Endothelial cell of umbilical vein (primary cell): Measurements from ENCODE around the gene LCN6. TPM values are rescaled to one million over a fixed set of nuclear protein-coding genes. Genes with fewer than 3 reads are reported as not detected.
"Not testable (repeated sequence)": the region's sequence is repeated elsewhere in the genome, so short reads cannot be mapped to it uniquely, and the experiment has no call there.

Experiments used
- BruUV-seq: library from RNA; stranded (reverse); fragments of 400-500 nt; replicated peaks from 2 replicates; lab custom pipeline; 2021; lab: Mats Ljungman, UMichigan
- CTCF ChIA-PET: fragments of 300-600, 350-600 bp; sonication (Branson Sonifier 250); formaldehyde crosslinking; loops from one replicate; lab custom pipeline; 2021; ENCODE audit warnings: antibody characterized with exemption, inconsistent platforms; lab: Charles Lee
- POLR2A ChIA-PET: fragments of 300-600, 350-600 bp; sonication (Branson Sonifier 250); formaldehyde crosslinking; loops from one replicate; lab custom pipeline; 2021; ENCODE audit warnings: antibody characterized with exemption, inconsistent platforms; lab: Charles Lee
- DNase-seq: peaks from one replicate; pipeline ENCODE4 v3.0.0-alpha.2; 2011; ENCODE audit warnings: low read depth, low spot score
- FAIRE-seq: peaks from 2 replicates; lab custom pipeline; 2011; peaks lifted over from hg19 to GRCh38; lab: Jason Lieb, UNC
- H2AFZ ChIP-seq: 2 replicates; pipeline ENCODE4 v1.6.0; 2012; ENCODE audit warnings: low read depth, low read length, control low read depth, inconsistent platforms
- H3K27ac ChIP-seq: 2 replicates; pipeline ENCODE4 v1.5.1; 2011; ENCODE audit warnings: low read depth, mild to moderate bottlenecking, control low read depth, low read length, moderate library complexity; ENCODE audit not compliant: insufficient read depth
- H3K27me3 ChIP-seq, 2 experiments: 2 replicates each; pipeline versions ENCODE4 v1.6.0 to v1.6.1; 2011; ENCODE audit warnings: low read length in 2 of 2, mixed read lengths in 1 of 2; ENCODE audit not compliant: control insufficient read depth in 2 of 2, insufficient read depth in 2 of 2
- H3K36me3 ChIP-seq, 2 experiments: 2 replicates in 1 of 2; 3 replicates in 1 of 2; pipeline ENCODE4 v1.5.1; 2011; ENCODE audit warnings: low read length in 2 of 2, mild to moderate bottlenecking in 1 of 2, moderate library complexity in 1 of 2; ENCODE audit not compliant: control insufficient read depth in 2 of 2, insufficient read depth in 2 of 2; ENCODE audit errors: extremely low read depth in 1 of 2
- H3K4me1 ChIP-seq: 3 replicates; pipeline ENCODE4 v1.5.1; 2011; ENCODE audit warnings: mild to moderate bottlenecking, low read length; ENCODE audit not compliant: control insufficient read depth, insufficient read depth; ENCODE audit errors: extremely low read depth
- H3K4me2 ChIP-seq: 2 replicates; pipeline ENCODE4 v1.6.1; 2011; ENCODE audit warnings: low read length, control low read depth, mixed read lengths; ENCODE audit not compliant: insufficient read depth
- H3K4me3 ChIP-seq, 3 experiments: fragments of 200-600 bp in 1 of 3; sonication (generic), shearing (Covaris generic) in 1 of 3; replicated peaks in 1 of 3; 2 replicates each; pipeline ENCODE4 v1.5.1; 2011 to 2016; ENCODE audit warnings: control low read depth in 3 of 3, low read length in 3 of 3, mild to moderate bottlenecking in 2 of 3, inconsistent platforms in 1 of 3, low read depth in 1 of 3, moderate library complexity in 1 of 3; ENCODE audit not compliant: insufficient read depth in 1 of 3
- H3K79me2 ChIP-seq: 2 replicates; pipeline ENCODE4 v1.6.0; 2012; ENCODE audit warnings: low read length, inconsistent platforms; ENCODE audit not compliant: control insufficient read depth, insufficient read depth
- H3K9ac ChIP-seq: replicated peaks from 2 replicates; pipeline ENCODE3; 2011; ENCODE audit warnings: low read length, control low read depth; ENCODE audit not compliant: insufficient read depth; ENCODE audit errors: extremely low read depth
- H3K9me1 ChIP-seq: replicated peaks from 3 replicates; pipeline ENCODE4 v1.6.0; 2011; ENCODE audit warnings: mild to moderate bottlenecking, low read length; ENCODE audit not compliant: control insufficient read depth, insufficient read depth; ENCODE audit errors: extremely low read depth
- H3K9me3 ChIP-seq: replicated peaks from 2 replicates; pipeline ENCODE4 v1.5.1; 2012; ENCODE audit warnings: low read length, inconsistent platforms; ENCODE audit not compliant: control insufficient read depth, insufficient read depth
- H4K20me1 ChIP-seq: replicated peaks from 2 replicates; pipeline ENCODE3; 2011; ENCODE audit warnings: mild to moderate bottlenecking, low read length; ENCODE audit not compliant: control insufficient read depth, insufficient read depth; ENCODE audit errors: extremely low read depth
- CTCF ChIP-seq, 2 donors: IDR thresholded peaks; 1 replicate in 1 of 2; 2 replicates in 1 of 2; pipeline ENCODE4 v1.5.1; 2011; ENCODE audit warnings: low read length in 2 of 2, mild to moderate bottlenecking in 2 of 2, moderate library complexity in 2 of 2, control low read depth in 1 of 2, inconsistent platforms in 1 of 2, low read depth in 1 of 2; ENCODE audit not compliant: insufficient read depth in 1 of 2; ENCODE audit errors: extremely low read depth in 1 of 2
- FOS ChIP-seq: IDR thresholded peaks from 2 replicates; pipeline ENCODE4 v1.6.1; 2011; ENCODE audit warnings: mild to moderate bottlenecking, low read length, moderate library complexity, borderline replicate concordance; ENCODE audit not compliant: insufficient read depth
- JUN ChIP-seq: IDR thresholded peaks from 2 replicates; pipeline ENCODE4 v1.6.1; 2011; ENCODE audit warnings: borderline replicate concordance, low read depth; ENCODE audit not compliant: insufficient read length, insufficient read depth
- MYC ChIP-seq: IDR thresholded peaks from one replicate; pipeline ENCODE4 v1.6.1; 2011; ENCODE audit warnings: mild to moderate bottlenecking, low read depth, low read length
- POLR2AphosphoS5 ChIP-seq: IDR thresholded peaks from 2 replicates; pipeline ENCODE4 v1.6.1; 2012; ENCODE audit warnings: low read depth, mild to moderate bottlenecking, control low read depth, low read length, moderate library complexity; ENCODE audit not compliant: insufficient read depth
- dilution Hi-C: fragments of 300-500 bp; cut with MboI; formaldehyde crosslinking; loops from one replicate; pipeline ENCODE4 v1.15.0; 2019; ENCODE audit warnings: low sequenced_read_pairs; ENCODE audit not compliant: extremely low pct_ligation_motif_present
- intact Hi-C: fragments of 100-400 bp; cut with micrococcal nuclease; formaldehyde crosslinking; loops from one replicate; pipeline ENCODE4 v1.10.0; 2022
- polyA plus RNA-seq, 4 experiments: library from polyadenylated mRNA; depleted of rRNA in 3 of 4; stranded (reverse) in 3 of 4; unstranded in 1 of 4; fragments of >200 nt; gene quantifications; 2 replicates each; pipeline versions ENCODE4 v1.2.1 to v1.2.3, GENCODE V29; 2011 to 2012; ENCODE audit warnings: missing spikeins in 1 of 4
- total RNA-seq: library from RNA; stranded (reverse); gene quantifications from 2 replicates; pipeline ENCODE4 v1.2.3, GENCODE V29; 2021

The LCN6 gene
- total and polyA plus RNA-seq, 2 donors (not counting 3 experiments of a cell fraction or from before 2014, with no cell fraction given) = 0.17 TPM; not detected in 1

GRCh38 chr9:136789523-136789937 is 41.2 kb upstream of the LCN6 start:
- Histone ChIP-seq H3K27ac (no peak overlapping the region), H3K9ac (no peak overlapping the region), H3K27me3 (peaks cover 0 to 3% of the 10 kb centered on the region in 2 experiments), H3K36me3 (peaks cover 0 to 2% of the 10 kb centered on the region in 2 experiments), H4K20me1 (no peaks in the 10 kb centered on the region), H3K4me2 (no peak overlapping the region), H3K9me1 (no peaks in the 10 kb centered on the region), H3K9me3 (no peaks in the 10 kb centered on the region), H2AFZ (no peak overlapping the region), H3K4me1 (peaks cover 7% of the 10 kb centered on the region), H3K4me3 (no peak overlapping the region), H3K79me2 (peaks cover 1% of the 10 kb centered on the region)
- DNase-seq = no peak
- TF ChIP-seq POLR2AphosphoS5 (no peak), MYC (no peak), CTCF (IDR thresholded peaks at IDR 0.05; ENCODE audit: extremely low read depth in 1 of 2, insufficient read depth in 1 of 2, low read depth in 1 of 2, low read length in 2 of 2) (no peak), FOS (no peak), JUN (no peak)
- dilution Hi-C loops = no loop called here
- intact Hi-C loops = loop anchor here (5.0 kb wide), 1 partner anchor 448 kb away; no protein-coding TSS in a partner anchor
- BruUV-seq = no TSS peak
- CTCF ChIA-PET = interaction anchor here (2.2 kb wide), 1 partner anchor 240 kb away, joined by 12 read pairs; no protein-coding TSS in a partner anchor
- no peak for FAIRE-seq
- POLR2A ChIA-PET = no interaction called here

DNA sequence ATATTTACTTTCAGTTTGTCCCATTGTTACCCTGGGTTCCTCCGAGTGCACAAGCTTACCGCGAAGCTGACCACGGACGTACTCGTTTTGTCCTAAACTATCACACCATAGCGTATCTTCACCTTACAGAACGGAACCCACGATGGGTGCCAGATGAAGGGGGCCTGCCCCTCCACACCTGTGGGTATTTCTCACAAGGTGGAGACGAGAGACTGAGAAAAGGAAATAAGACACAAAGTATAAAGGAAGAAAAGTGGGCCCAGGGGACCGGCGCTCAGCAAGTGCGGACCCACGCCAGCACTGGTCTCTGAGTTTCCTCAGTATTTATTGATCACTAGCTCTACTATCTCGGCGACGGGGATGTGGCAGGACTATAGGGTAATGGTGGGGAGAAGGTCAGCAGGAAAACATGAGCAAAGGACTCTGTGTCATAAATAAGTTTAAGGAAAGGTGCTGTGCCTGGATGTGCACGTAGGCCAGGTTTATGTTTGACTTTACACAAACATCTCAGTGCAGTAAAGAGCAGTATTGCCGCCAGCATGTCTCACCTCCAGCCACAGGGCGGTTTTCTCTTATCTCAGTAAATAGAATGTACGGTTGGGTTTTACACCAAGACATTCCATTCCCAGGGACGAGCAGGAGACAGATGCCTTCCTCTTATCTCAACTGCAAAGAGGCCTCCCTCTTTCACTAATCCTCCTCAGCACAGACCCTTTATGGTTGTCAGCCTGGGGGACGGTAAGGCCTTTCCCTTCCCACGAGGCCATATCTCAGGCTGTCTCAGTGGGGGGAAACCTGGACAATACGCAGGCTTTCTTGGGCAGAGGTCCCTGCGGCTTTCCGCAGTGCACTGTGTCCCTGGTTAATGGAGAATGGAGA is 40.6 kb upstream of the LCN6 start:
- POLR2A ChIA-PET, H3K9me1 ChIP-seq, H4K20me1 ChIP-seq, H3K27ac ChIP-seq, H3K36me3 ChIP-seq, BruUV-seq, H3K79me2 ChIP-seq, FAIRE-seq, DNase-seq, H2AFZ ChIP-seq, H3K9me3 ChIP-seq, H3K4me3 ChIP-seq, H3K9ac ChIP-seq, H3K4me2 ChIP-seq, dilution Hi-C loops, H3K27me3 ChIP-seq, H3K4me1 ChIP-seq: not testable (repeated sequence)
- CTCF ChIA-PET = interaction anchor here (0.9 to 2.2 kb wide), 7 partner anchors 11 to 275 kb away, joined by 3 to 19 read pairs (median 4); no protein-coding TSS in a partner anchor
- intact Hi-C loops = loop anchor here (5.0 kb wide), 1 partner anchor 448 kb away; no protein-coding TSS in a partner anchor
